ENCODE measurements around the gene APOC1. TPM values are rescaled to one million over a fixed set of nuclear protein-coding genes. Genes with fewer than 3 reads are reported as not detected.

APOC1 gene
- total and polyA plus RNA-seq, 2 experiments from 2014 or later, result 0.49 TPM; not detected in 1

DNA sequence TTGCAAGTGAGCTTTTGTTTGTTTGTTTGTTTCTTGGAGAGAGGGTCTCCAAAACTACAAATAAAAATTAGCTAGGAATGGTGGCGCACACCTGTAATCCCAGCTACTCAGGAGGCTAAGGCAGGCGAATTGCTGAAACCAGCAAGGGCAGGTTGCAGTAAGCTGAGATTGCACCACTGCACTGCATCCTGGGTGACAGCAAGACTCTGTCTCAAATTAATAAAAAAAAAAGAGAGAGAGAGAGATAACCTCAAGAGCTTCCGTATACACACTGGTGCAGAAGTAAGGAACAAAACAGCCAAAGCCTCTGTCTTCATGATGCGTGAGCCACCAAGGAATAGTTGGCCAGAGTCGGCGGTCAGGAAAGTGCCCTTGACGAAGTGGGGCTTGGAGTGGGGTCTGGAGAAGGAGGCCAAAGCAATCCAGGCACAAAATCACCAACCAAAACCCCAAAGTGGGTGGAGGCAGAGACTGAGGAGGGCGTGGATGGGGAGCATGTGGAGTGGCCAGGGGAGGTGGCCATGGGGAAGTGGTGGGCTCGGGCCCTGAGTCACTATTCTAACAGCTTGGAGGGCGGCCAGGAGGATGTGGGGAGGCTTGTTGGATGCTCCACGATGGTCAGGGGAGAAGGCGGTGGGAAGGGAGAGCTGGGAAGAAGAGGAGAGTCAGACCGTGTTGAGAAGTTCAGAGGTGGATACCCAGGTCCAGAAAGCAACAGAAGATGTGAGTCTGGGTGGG is 44.5 kb upstream of the APOC1 start:
- Histone ChIP-seq H3K4me1 (ENCODE audit: insufficient read depth) (peaks cover 5% of the 10 kb centered on the region; the same call in 1 of the 2 replicates), H4K20me1 (ENCODE audit: insufficient read depth) (no peaks in the 10 kb centered on the region), H3K27me3 (replicated peaks; ENCODE audit: insufficient read depth) (no peaks in the 10 kb centered on the region), H3K27ac (no peak overlapping the region), H3K4me3 (no peak overlapping the region), H3K36me3 (ENCODE audit: low read depth) (peaks cover 3% of the 10 kb centered on the region; the same call in 1 of the 2 replicates), H3K9me3 (ENCODE audit: low read depth) (no peaks in the 10 kb centered on the region), H3K79me2 (ENCODE audit: insufficient read depth) (0 out of 2 replicates have a peak, but pooled peaks cover 4% of the 10 kb centered on the region), H2AFZ (no peak overlapping the region), H3K9me2 (ENCODE audit: insufficient read depth) (no peaks in the 10 kb centered on the region), H3F3A (ENCODE audit: insufficient read depth) (no peaks in the 10 kb centered on the region), H3K4me2 (ENCODE audit: unreplicated experiment) (no peak overlapping the region), H3K9ac (no peak overlapping the region)
- in situ Hi-C loops (cut with MboI), result no loop called here
- TF ChIP-seq EZH2 (IDR thresholded peaks at IDR 0.05; ENCODE audit: insufficient read depth, poor library complexity, severe bottlenecking) (no peak), EZH2phosphoT487 (IDR thresholded peaks at IDR 0.05; ENCODE audit: insufficient read depth, low read depth) (no peak)
- WGBS, 2 experiments (ENCODE audit: low coverage in 1 of 2, low lambda C conversion rate in 2 of 2, missing lambda C conversion rate in 2 of 2), result 73 to 75% methylated on average over 13 of the region's 13 CpGs
- peak; percentile 55 for DNase-seq

DNA sequence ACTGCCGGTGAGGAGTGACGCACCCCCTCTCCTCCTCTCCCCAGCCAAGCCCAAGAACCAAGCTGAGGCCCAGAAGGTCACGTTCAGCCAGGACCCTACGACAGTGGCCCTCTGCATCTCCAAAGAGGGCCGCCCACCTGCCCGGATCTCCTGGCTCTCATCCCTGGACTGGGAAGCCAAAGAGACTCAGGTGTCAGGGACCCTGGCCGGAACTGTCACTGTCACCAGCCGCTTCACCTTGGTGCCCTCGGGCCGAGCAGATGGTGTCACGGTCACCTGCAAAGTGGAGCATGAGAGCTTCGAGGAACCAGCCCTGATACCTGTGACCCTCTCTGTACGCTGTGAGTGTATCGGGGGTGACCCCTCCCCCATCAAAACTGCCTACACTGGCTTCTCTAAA is 42.6 kb upstream of the APOC1 start:
- in situ Hi-C loops (cut with MboI), result no loop called here
- Histone ChIP-seq H3K9ac (no peak overlapping the region), H3K27me3 (replicated peaks; ENCODE audit: insufficient read depth) (no peaks in the 10 kb centered on the region), H3K4me2 (ENCODE audit: unreplicated experiment) (no peak overlapping the region), H3K9me2 (ENCODE audit: insufficient read depth) (no peaks in the 10 kb centered on the region), H3K4me1 (ENCODE audit: insufficient read depth) (peaks cover 5% of the 10 kb centered on the region; the same call in 1 of the 2 replicates), H3K79me2 (ENCODE audit: insufficient read depth) (no peaks in the 10 kb centered on the region), H2AFZ (no peak overlapping the region), H3K9me3 (ENCODE audit: low read depth) (no peaks in the 10 kb centered on the region), H3K27ac (no peak overlapping the region), H3F3A (ENCODE audit: insufficient read depth) (no peaks in the 10 kb centered on the region), H4K20me1 (ENCODE audit: insufficient read depth) (no peaks in the 10 kb centered on the region), H3K36me3 (ENCODE audit: low read depth) (peaks cover 3% of the 10 kb centered on the region; the same call in 1 of the 2 replicates), H3K4me3 (no peak overlapping the region)
- no peak for TF ChIP-seq EZH2 (IDR thresholded peaks at IDR 0.05; ENCODE audit: insufficient read depth, poor library complexity, severe bottlenecking)
- TF ChIP-seq EZH2phosphoT487 (IDR thresholded peaks at IDR 0.05; ENCODE audit: insufficient read depth, low read depth), result no peak
- 93% methylated on average over 14 of the region's 14 CpGs for WGBS, 2 experiments (ENCODE audit: low coverage in 1 of 2, low lambda C conversion rate in 2 of 2, missing lambda C conversion rate in 2 of 2)
- DNase-seq, result no peak

GRCh38 chr19:44872661-44873060 is 41.7 kb upstream of the APOC1 start:
- peaks cover 3% of the 10 kb centered on the region; the same call in 1 of the 2 replicates for H3K36me3 ChIP-seq (ENCODE audit: low read depth)

DNA sequence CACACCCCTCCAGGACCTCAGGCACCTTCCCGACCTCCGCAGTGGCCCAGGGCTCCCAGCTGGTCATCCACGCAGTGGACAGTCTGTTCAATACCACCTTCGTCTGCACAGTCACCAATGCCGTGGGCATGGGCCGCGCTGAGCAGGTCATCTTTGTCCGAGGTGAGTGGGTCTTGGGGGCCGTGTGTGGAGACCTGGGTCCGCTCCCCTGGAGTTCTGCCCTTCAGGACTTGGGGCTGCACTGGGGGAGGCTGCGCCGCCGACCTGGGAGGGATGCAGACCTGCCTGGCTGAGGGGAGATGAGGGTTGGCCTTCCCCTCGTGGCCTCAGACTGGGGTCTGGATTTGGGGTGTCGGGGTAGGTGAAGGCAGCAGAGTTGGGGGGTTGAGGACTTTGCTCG is 40.1 kb upstream of the APOC1 start:
- Histone ChIP-seq H3K4me2 (ENCODE audit: unreplicated experiment) (no peak overlapping the region), H3K9ac (no peak overlapping the region), H3F3A (ENCODE audit: insufficient read depth) (no peaks in the 10 kb centered on the region), H4K20me1 (ENCODE audit: insufficient read depth) (no peaks in the 10 kb centered on the region), H3K27me3 (replicated peaks; ENCODE audit: insufficient read depth) (no peaks in the 10 kb centered on the region), H3K79me2 (ENCODE audit: insufficient read depth) (no peaks in the 10 kb centered on the region), H3K4me3 (no peak overlapping the region), H2AFZ (no peak overlapping the region), H3K9me2 (ENCODE audit: insufficient read depth) (no peaks in the 10 kb centered on the region), H3K27ac (no peak overlapping the region), H3K4me1 (ENCODE audit: insufficient read depth) (peaks cover 5% of the 10 kb centered on the region; the same call in 1 of the 2 replicates), H3K36me3 (ENCODE audit: low read depth) (peaks cover 3% of the 10 kb centered on the region; the same call in 1 of the 2 replicates), H3K9me3 (ENCODE audit: low read depth) (no peaks in the 10 kb centered on the region)
- no peak for DNase-seq
- WGBS, 2 experiments (ENCODE audit: low coverage in 1 of 2, low lambda C conversion rate in 2 of 2, missing lambda C conversion rate in 2 of 2), result 91 to 92% methylated on average over 15 to 16 of the region's 16 CpGs
- in situ Hi-C loops (cut with MboI), result no loop called here
- TF ChIP-seq EZH2 (IDR thresholded peaks at IDR 0.05; ENCODE audit: insufficient read depth, poor library complexity, severe bottlenecking), result no peak
- TF ChIP-seq EZH2phosphoT487 (IDR thresholded peaks at IDR 0.05; ENCODE audit: insufficient read depth, low read depth), result no peak

More at GRCh38 chr19:44872661-44873060, 41.7 kb upstream of the APOC1 start:
- DNase-seq, result no peak
- Histone ChIP-seq H3K79me2 (ENCODE audit: insufficient read depth) (no peaks in the 10 kb centered on the region), H3K4me2 (ENCODE audit: unreplicated experiment) (no peak overlapping the region), H4K20me1 (ENCODE audit: insufficient read depth) (no peaks in the 10 kb centered on the region), H3K27ac (no peak overlapping the region), H3K9ac (no peak overlapping the region), H3K9me2 (ENCODE audit: insufficient read depth) (no peaks in the 10 kb centered on the region), H3F3A (ENCODE audit: insufficient read depth) (no peaks in the 10 kb centered on the region), H3K4me3 (no peak overlapping the region), H3K27me3 (replicated peaks; ENCODE audit: insufficient read depth) (no peaks in the 10 kb centered on the region), H3K9me3 (ENCODE audit: low read depth) (no peaks in the 10 kb centered on the region), H2AFZ (no peak overlapping the region), H3K4me1 (ENCODE audit: insufficient read depth) (peaks cover 5% of the 10 kb centered on the region; the same call in 1 of the 2 replicates)
- in situ Hi-C loops (cut with MboI), result no loop called here
- WGBS, 2 experiments (ENCODE audit: low coverage in 1 of 2, low lambda C conversion rate in 2 of 2, missing lambda C conversion rate in 2 of 2), result 98 to 99% methylated on average over 4 of the region's 4 CpGs
- no peak for TF ChIP-seq EZH2phosphoT487 (IDR thresholded peaks at IDR 0.05; ENCODE audit: insufficient read depth, low read depth)
- no peak for TF ChIP-seq EZH2 (IDR thresholded peaks at IDR 0.05; ENCODE audit: insufficient read depth, poor library complexity, severe bottlenecking)
